ENCODE results near the gene KRTAP12-4.

DNA sequence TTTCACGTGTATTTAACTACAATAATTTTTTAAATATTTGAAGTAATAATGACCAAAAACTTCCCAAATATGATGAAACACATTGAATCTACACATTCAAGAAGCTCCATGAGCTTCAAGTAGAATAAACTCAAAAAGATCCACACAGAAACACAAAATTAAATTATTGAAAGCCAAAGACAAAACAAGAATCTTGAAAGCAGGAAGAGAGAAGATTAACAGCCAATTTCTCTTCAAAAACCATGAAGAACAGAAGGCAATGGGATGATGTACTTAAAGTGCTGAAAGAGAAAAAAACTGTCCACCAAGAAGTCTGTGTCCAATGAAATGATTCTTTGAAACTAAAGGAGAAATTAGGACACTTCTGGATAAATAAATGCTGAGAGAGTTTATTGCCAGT, 22.4 kb downstream of the KRTAP12-4 start:
- TF ChIP-seq, protein P1, sequence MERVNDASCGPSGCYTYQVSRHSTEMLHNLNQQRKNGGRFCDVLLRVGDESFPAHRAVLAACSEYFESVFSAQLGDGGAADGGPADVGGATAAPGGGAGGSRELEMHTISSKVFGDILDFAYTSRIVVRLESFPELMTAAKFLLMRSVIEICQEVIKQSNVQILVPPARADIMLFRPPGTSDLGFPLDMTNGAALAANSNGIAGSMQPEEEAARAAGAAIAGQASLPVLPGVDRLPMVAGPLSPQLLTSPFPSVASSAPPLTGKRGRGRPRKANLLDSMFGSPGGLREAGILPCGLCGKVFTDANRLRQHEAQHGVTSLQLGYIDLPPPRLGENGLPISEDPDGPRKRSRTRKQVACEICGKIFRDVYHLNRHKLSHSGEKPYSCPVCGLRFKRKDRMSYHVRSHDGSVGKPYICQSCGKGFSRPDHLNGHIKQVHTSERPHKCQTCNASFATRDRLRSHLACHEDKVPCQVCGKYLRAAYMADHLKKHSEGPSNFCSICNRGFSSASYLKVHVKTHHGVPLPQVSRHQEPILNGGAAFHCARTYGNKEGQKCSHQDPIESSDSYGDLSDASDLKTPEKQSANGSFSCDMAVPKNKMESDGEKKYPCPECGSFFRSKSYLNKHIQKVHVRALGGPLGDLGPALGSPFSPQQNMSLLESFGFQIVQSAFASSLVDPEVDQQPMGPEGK (CRISPR knock-in tag; IDR thresholded peaks at IDR 0.05; ENCODE audit: borderline replicate concordance): no peak
- TF ChIP-seq GLIS3 (CRISPR knock-in tag; IDR thresholded peaks at IDR 0.05) (no peak), ZC3H10 (CRISPR knock-in tag; IDR thresholded peaks at IDR 0.05) (no peak), BACH2 (CRISPR knock-in tag; IDR thresholded peaks at IDR 0.05; ENCODE audit: borderline replicate concordance) (no peak), ISL1 (CRISPR knock-in tag; IDR thresholded peaks at IDR 0.05) (no peak), ESRRG (CRISPR knock-in tag; IDR thresholded peaks at IDR 0.05) (no peak), ZFP3 (CRISPR knock-in tag; IDR thresholded peaks at IDR 0.05) (no peak), ARNTL (CRISPR knock-in tag; IDR thresholded peaks at IDR 0.05; ENCODE audit: borderline replicate concordance, low read depth) (no peak)
- TF ChIP-seq, protein P2, sequence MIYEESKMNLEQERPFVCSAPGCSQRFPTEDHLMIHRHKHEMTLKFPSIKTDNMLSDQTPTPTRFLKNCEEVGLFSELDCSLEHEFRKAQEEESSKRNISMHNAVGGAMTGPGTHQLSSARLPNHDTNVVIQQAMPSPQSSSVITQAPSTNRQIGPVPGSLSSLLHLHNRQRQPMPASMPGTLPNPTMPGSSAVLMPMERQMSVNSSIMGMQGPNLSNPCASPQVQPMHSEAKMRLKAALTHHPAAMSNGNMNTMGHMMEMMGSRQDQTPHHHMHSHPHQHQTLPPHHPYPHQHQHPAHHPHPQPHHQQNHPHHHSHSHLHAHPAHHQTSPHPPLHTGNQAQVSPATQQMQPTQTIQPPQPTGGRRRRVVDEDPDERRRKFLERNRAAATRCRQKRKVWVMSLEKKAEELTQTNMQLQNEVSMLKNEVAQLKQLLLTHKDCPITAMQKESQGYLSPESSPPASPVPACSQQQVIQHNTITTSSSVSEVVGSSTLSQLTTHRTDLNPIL (CRISPR knock-in tag; IDR thresholded peaks at IDR 0.05; ENCODE audit: low read depth): no peak
